HEK293T (cell line): ENCODE results near the gene GATAD2A.

Source experiments
- CTCF ChIA-PET: fragments of 350-600 bp; formaldehyde crosslinking; extraction: SDS; loops from one replicate; lab custom pipeline; 2021; ENCODE audit warnings: antibody characterized with exemption, inconsistent platforms; lab: Yijun Ruan, JAX
- POLR2A ChIA-PET: fragments of 350-600 bp; formaldehyde crosslinking; extraction: SDS; loops from one replicate; lab custom pipeline; 2020; ENCODE audit warnings: antibody characterized with exemption, inconsistent platforms; lab: Yijun Ruan, JAX
- DNase-seq: peaks from one replicate; pipeline ENCODE4 v3.0.0; 2012; ENCODE audit warnings: mixed read lengths; ENCODE audit errors: extremely low spot score
- ARNT ChIP-seq: fragments of 450-650 bp; IDR thresholded peaks from 2 replicates; pipeline ENCODE4 v1.6.1; 2017; ENCODE audit warnings: mild to moderate bottlenecking
- BHLHE40 ChIP-seq: fragments of 450-650 bp; IDR thresholded peaks from 2 replicates; pipeline ENCODE4 v1.6.1; 2016; ENCODE audit warnings: mild to moderate bottlenecking, moderate library complexity, borderline replicate concordance
- CTBP1 ChIP-seq: fragments of 450-650 bp; IDR thresholded peaks from 2 replicates; pipeline ENCODE4 v1.6.1; 2016; ENCODE audit warnings: borderline replicate concordance
- ELF4 ChIP-seq: fragments of 450-650 bp; IDR thresholded peaks from 2 replicates; pipeline ENCODE4 v1.6.1; 2017; ENCODE audit warnings: antibody characterized with exemption
- FOXA1 ChIP-seq: fragments of 450-650 bp; IDR thresholded peaks from 2 replicates; pipeline ENCODE4 v1.6.1; 2016; ENCODE audit warnings: mild to moderate bottlenecking
- FOXK2 ChIP-seq: fragments of 450-650 bp; IDR thresholded peaks from 2 replicates; pipeline ENCODE4 v1.6.1; 2016; ENCODE audit warnings: mild to moderate bottlenecking
- FOXM1 ChIP-seq: fragments of 450-650 bp; IDR thresholded peaks from 2 replicates; pipeline ENCODE4 v1.6.1; 2017; ENCODE audit warnings: mild to moderate bottlenecking, borderline replicate concordance
- HDGF ChIP-seq: fragments of 450-650 bp; IDR thresholded peaks from 2 replicates; pipeline ENCODE4 v1.6.1; 2017; ENCODE audit warnings: antibody characterized with exemption, borderline replicate concordance
- L3MBTL2 ChIP-seq: fragments of 450-650 bp; conservative IDR thresholded peaks from 2 replicates; pipeline ENCODE4 v1.6.1; 2016; ENCODE audit warnings: mild to moderate bottlenecking
- LEF1 ChIP-seq: fragments of 450-650 bp; IDR thresholded peaks from 2 replicates; pipeline ENCODE4 v1.6.1; 2017; ENCODE audit warnings: mild to moderate bottlenecking, borderline replicate concordance
- NFRKB ChIP-seq: fragments of 450-650 bp; IDR thresholded peaks from 2 replicates; pipeline ENCODE4 v1.6.1; 2016; ENCODE audit warnings: mild to moderate bottlenecking, moderate library complexity
- PKNOX1 ChIP-seq: fragments of 450-650 bp; IDR thresholded peaks from 2 replicates; pipeline ENCODE4 v1.6.1; 2016
- SP1 ChIP-seq: fragments of 450-650 bp; IDR thresholded peaks from 2 replicates; pipeline ENCODE4 v1.6.1; 2017
- SUZ12 ChIP-seq: fragments of 450-650 bp; IDR thresholded peaks from 2 replicates; pipeline ENCODE4 v1.6.1; 2016; ENCODE audit warnings: mild to moderate bottlenecking
- TARDBP ChIP-seq: fragments of 450-650 bp; IDR thresholded peaks from 2 replicates; pipeline ENCODE4 v1.6.1; 2016
- ZNF384 ChIP-seq: fragments of 450-650 bp; IDR thresholded peaks from 2 replicates; pipeline ENCODE4 v1.6.1; 2016

GATAD2A gene

GRCh38 chr19:19540715-19541515, 135.4 kb downstream of the GATAD2A start:
- ChIA-PET CTCF (interaction anchor here (1.2 kb wide), 1 partner anchor 14 kb away, joined by 4 read pairs; no protein-coding TSS in a partner anchor), POLR2A (interaction anchor here (0.9 kb wide), 1 partner anchor 25 kb away, joined by 3 read pairs; the partner anchor contains the start of genes NDUFA13 and TSSK6)

GRCh38 chr19:19541616-19542015, 136.1 kb downstream of the GATAD2A start:
- no peak for TF ChIP-seq L3MBTL2
- no peak for TF ChIP-seq BHLHE40
- no peak for TF ChIP-seq TARDBP
- no peak for TF ChIP-seq FOXK2
- no peak for TF ChIP-seq ZNF384
- TF ChIP-seq SUZ12 = no peak
- no peak for TF ChIP-seq NFRKB
- no peak for TF ChIP-seq FOXM1
- TF ChIP-seq HDGF = no peak
- no peak for TF ChIP-seq ARNT
- no peak for DNase-seq
- ChIA-PET POLR2A (no interaction called here), CTCF (interaction anchor here (1.2 kb wide), 1 partner anchor 13 kb away, joined by 4 read pairs; no protein-coding TSS in a partner anchor)

More at GRCh38 chr19:19540715-19541515, 135.4 kb downstream of the GATAD2A start:
- peak; percentile 93 for DNase-seq
- TF ChIP-seq SP1 (no peak), ELF4 (no peak), NFRKB (no peak), FOXK2 (no peak), ZNF384 (no peak), FOXA1 (no peak), FOXM1 (no peak), BHLHE40 (no peak), CTBP1 (no peak), LEF1 (no peak), HDGF (no peak), SUZ12 (no peak), L3MBTL2 (no peak), TARDBP (no peak), PKNOX1 (no peak), ARNT (no peak)

- POLR2A ChIA-PET = no interaction called here
- TF ChIP-seq SP1 (no peak), FOXK2 (no peak), PKNOX1 (no peak), FOXM1 (no peak), TARDBP (no peak), HDGF (no peak), BHLHE40 (no peak), ZNF384 (no peak), L3MBTL2 (no peak)
- DNase-seq = no peak
- CTCF ChIA-PET = no interaction called here
Observed at GRCh38 chr19:19542507-19542906, 137.0 kb downstream of the GATAD2A start.

GRCh38 chr19:19543101-19543500, 137.6 kb downstream of the GATAD2A start:
- DNase-seq = no peak
- CTCF ChIA-PET = no interaction called here
- POLR2A ChIA-PET = no interaction called here
- no peak for TF ChIP-seq FOXA1
- TF ChIP-seq CTBP1 = no peak
- no peak for TF ChIP-seq HDGF
- TF ChIP-seq NFRKB = no peak
- no peak for TF ChIP-seq LEF1
- TF ChIP-seq BHLHE40 = no peak
- no peak for TF ChIP-seq SUZ12
- TF ChIP-seq SP1 = no peak
- no peak for TF ChIP-seq FOXK2
- TF ChIP-seq L3MBTL2 = no peak
- TF ChIP-seq ARNT = no peak
- no peak for TF ChIP-seq FOXM1
- no peak for TF ChIP-seq TARDBP
- TF ChIP-seq ZNF384 = no peak
- no peak for TF ChIP-seq PKNOX1
- no peak for TF ChIP-seq ELF4

GRCh38 chr19:19543640-19544039, 138.2 kb downstream of the GATAD2A start:
- DNase-seq = no peak
- ChIA-PET CTCF (no interaction called here), POLR2A (no interaction called here)
- TF ChIP-seq HDGF (no peak), LEF1 (no peak), ARNT (no peak), SP1 (no peak), SUZ12 (no peak), PKNOX1 (no peak), NFRKB (no peak), FOXA1 (no peak), ZNF384 (no peak), ELF4 (no peak), BHLHE40 (no peak), L3MBTL2 (no peak), FOXK2 (no peak), TARDBP (no peak), FOXM1 (no peak), CTBP1 (no peak)
